PC-3 (cell line): ENCODE measurements around the gene ACOXL. TPM values are rescaled to one million over a fixed set of nuclear protein-coding genes. Genes with fewer than 3 reads are reported as not detected.

Experiments used
- ATAC-seq: fragments of 200-7000 bp; cut with Tn5 transposase; 2 replicates; pipeline ENCODE4 v1.9.1; 2020; ENCODE audit warnings: mild to moderate bottlenecking, moderate library complexity
- BruUV-seq: library from RNA; stranded (reverse); fragments of 400-500 nt; replicated peaks from 2 replicates; lab custom pipeline; 2021; lab: Mats Ljungman, UMichigan
- CTCF ChIA-PET: fragments of 300-600 bp; sonication (Branson Sonifier 250); formaldehyde crosslinking; loops from one replicate; lab custom pipeline; 2022; ENCODE audit warnings: antibody characterized with exemption; lab: Charles Lee
- POLR2A ChIA-PET: fragments of 300-600 bp; sonication (Branson Sonifier 250); formaldehyde crosslinking; loops from one replicate; lab custom pipeline; 2022; ENCODE audit warnings: antibody characterized with exemption; ENCODE audit not compliant: unreplicated experiment; lab: Charles Lee
- DNase-seq: peaks from one replicate; pipeline ENCODE4 v3.0.0-alpha.2; 2015
- H2AFZ ChIP-seq: fragments of 300-600 bp; sonication (generic); 2 replicates; pipeline ENCODE4 v1.6.0; 2016; ENCODE audit warnings: antibody characterized with exemption, low read length
- H3F3A ChIP-seq: fragments of 300-600 bp; sonication (generic); one replicate; pipeline ENCODE4 v1.6.0; 2017; ENCODE audit warnings: antibody characterized with exemption, low read length, control low read depth, mild to moderate bottlenecking; ENCODE audit not compliant: unreplicated experiment
- H3K27ac ChIP-seq: fragments of 300-600 bp; sonication (generic); 2 replicates; pipeline ENCODE4 v1.5.1; 2016; ENCODE audit warnings: mild to moderate bottlenecking, low read length
- H3K27me3 ChIP-seq: fragments of 300-600 bp; sonication (generic); 2 replicates; pipeline ENCODE4 v1.6.1; 2016; ENCODE audit warnings: low read length, mixed read lengths
- H3K36me3 ChIP-seq: fragments of 300-600 bp; sonication (generic); 2 replicates; pipeline ENCODE4 v1.6.1; 2016; ENCODE audit warnings: low read depth, mixed run types, low read length, mixed read lengths
- H3K4me1 ChIP-seq: fragments of 300-600 bp; sonication (generic); 2 replicates; pipeline ENCODE4 v1.5.1; 2016; ENCODE audit warnings: low read length; ENCODE audit not compliant: insufficient read depth
- H3K4me2 ChIP-seq: fragments of 300-600 bp; sonication (generic); 2 replicates; pipeline ENCODE4 v1.6.0; 2016; ENCODE audit warnings: low read length
- H3K4me3 ChIP-seq: fragments of 300-600 bp; sonication (generic); 2 replicates; pipeline ENCODE4 v1.5.1; 2016; ENCODE audit warnings: mild to moderate bottlenecking, low read length, mixed read lengths
- H3K79me2 ChIP-seq: fragments of 300-600 bp; sonication (generic); 2 replicates; pipeline ENCODE4 v1.6.1; 2017; ENCODE audit warnings: low read length, mixed read lengths
- H3K9ac ChIP-seq: fragments of 300-600 bp; sonication (generic); 2 replicates; pipeline ENCODE4 v1.6.0; 2016; ENCODE audit warnings: mild to moderate bottlenecking, low read length
- H3K9me2 ChIP-seq: fragments of 300-600 bp; sonication (generic); replicated peaks from 2 replicates; pipeline ENCODE4 v1.6.1; 2016; ENCODE audit warnings: mixed run types, low read length, mixed read lengths
- H3K9me3 ChIP-seq: fragments of 300-600 bp; sonication (generic); 2 replicates; pipeline ENCODE4 v1.6.1; 2016; ENCODE audit warnings: low read length, mixed read lengths
- H4K20me1 ChIP-seq: fragments of 300-600 bp; sonication (generic); 2 replicates; pipeline ENCODE4 v1.6.1; 2016; ENCODE audit warnings: low read length, mixed read lengths
- EZH2 ChIP-seq: fragments of 300-600 bp; sonication (generic); IDR thresholded peaks from one replicate; pipeline ENCODE4 v1.6.1; 2017; ENCODE audit warnings: antibody characterized with exemption, mild to moderate bottlenecking, low read length; ENCODE audit not compliant: unreplicated experiment
- EZH2phosphoT487 ChIP-seq: fragments of 300-600 bp; sonication (generic); IDR thresholded peaks from 2 replicates; pipeline ENCODE4 v1.6.1; 2018; ENCODE audit warnings: mild to moderate bottlenecking, antibody characterized with exemption, low read length, borderline replicate concordance
- intact Hi-C: fragments of 100-400 bp; cut with micrococcal nuclease; formaldehyde crosslinking; loops from 2 replicates; pipeline ENCODE4 v1.9.0; 2023
- total RNA-seq: library from RNA; depleted of rRNA; stranded (reverse); fragments of >200 nt; gene quantifications from 2 replicates; pipeline ENCODE4 v1.2.3, GENCODE V29; 2014
- TF ChIP-seq, protein P1 (sequence below): fragments of 300-600 bp; sonication (generic); conservative IDR thresholded peaks from 2 replicates; pipeline ENCODE4 v1.5.1; 2017; ENCODE audit warnings: antibody characterized with exemption, low read depth, mild to moderate bottlenecking, low read length

ACOXL gene
- total RNA-seq, 1 experiment from 2014 or later: 16.3 TPM

DNA sequence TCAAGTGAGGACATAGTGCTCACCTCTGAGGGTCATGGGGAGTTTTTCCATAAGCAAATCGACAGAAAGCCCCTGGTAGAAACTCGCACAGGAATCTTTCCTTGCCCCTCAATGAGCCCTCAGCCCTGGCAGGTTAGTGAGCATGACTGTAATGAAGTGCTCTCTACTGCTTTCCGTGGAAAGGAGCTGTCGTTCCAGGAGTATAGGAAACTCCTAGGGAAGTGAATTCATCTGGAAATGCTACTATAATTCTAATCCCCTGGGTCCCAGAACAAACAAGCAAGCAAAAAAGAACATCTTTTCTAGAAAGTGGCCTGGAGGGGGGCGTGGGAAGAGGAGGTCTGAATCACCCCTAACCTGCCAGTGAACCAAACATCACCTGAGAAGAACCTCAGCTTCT is 406.5 kb downstream of the ACOXL start:
- ATAC-seq (no peak), DNase-seq (no peak)
- H3K36me3 ChIP-seq: peaks cover 11% of the 10 kb centered on the region
- H3K4me2 ChIP-seq: peak overlapping the region; percentile 56
- no peaks in the 10 kb centered on the region for H3K9me3 ChIP-seq
- H3F3A ChIP-seq: no peaks in the 10 kb centered on the region
- H3K27me3 ChIP-seq: no peaks in the 10 kb centered on the region
- H3K9ac ChIP-seq: no peak overlapping the region
- peaks cover 79% of the 10 kb centered on the region for H3K79me2 ChIP-seq
- H4K20me1 ChIP-seq: peaks cover 24% of the 10 kb centered on the region; the same call in 1 of the 2 replicates
- TF ChIP-seq EZH2: no peak
- no peak for TF ChIP-seq EZH2phosphoT487
- TF ChIP-seq, protein P1, sequence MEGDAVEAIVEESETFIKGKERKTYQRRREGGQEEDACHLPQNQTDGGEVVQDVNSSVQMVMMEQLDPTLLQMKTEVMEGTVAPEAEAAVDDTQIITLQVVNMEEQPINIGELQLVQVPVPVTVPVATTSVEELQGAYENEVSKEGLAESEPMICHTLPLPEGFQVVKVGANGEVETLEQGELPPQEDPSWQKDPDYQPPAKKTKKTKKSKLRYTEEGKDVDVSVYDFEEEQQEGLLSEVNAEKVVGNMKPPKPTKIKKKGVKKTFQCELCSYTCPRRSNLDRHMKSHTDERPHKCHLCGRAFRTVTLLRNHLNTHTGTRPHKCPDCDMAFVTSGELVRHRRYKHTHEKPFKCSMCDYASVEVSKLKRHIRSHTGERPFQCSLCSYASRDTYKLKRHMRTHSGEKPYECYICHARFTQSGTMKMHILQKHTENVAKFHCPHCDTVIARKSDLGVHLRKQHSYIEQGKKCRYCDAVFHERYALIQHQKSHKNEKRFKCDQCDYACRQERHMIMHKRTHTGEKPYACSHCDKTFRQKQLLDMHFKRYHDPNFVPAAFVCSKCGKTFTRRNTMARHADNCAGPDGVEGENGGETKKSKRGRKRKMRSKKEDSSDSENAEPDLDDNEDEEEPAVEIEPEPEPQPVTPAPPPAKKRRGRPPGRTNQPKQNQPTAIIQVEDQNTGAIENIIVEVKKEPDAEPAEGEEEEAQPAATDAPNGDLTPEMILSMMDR: no peak
- no TSS peak for BruUV-seq
- H3K4me3 ChIP-seq: no peak overlapping the region
- ChIA-PET POLR2A (no interaction called here), CTCF (no interaction called here)
- peaks cover 40% of the 10 kb centered on the region for H3K4me1 ChIP-seq
- H3K9me2 ChIP-seq: no peaks in the 10 kb centered on the region
- peak overlapping the region; percentile 93 for H3K27ac ChIP-seq
- intact Hi-C loops: no loop called here
- no peak overlapping the region for H2AFZ ChIP-seq

GRCh38 chr2:111139637-111140317 is 407.4 kb downstream of the ACOXL start:
- intact Hi-C loops: no loop called here
- Histone ChIP-seq H3K9me3 (no peaks in the 10 kb centered on the region), H2AFZ (no peak overlapping the region), H3K36me3 (peaks cover 11% of the 10 kb centered on the region), H3K4me2 (peak overlapping the region; percentile 56), H3F3A (no peaks in the 10 kb centered on the region), H3K79me2 (peaks cover 77% of the 10 kb centered on the region), H3K4me3 (0 out of 2 replicates have a peak overlapping the region, but pooled peaks have one; percentile 7), H3K9ac (peak overlapping the region; percentile 68), H3K9me2 (no peaks in the 10 kb centered on the region), H3K27me3 (no peaks in the 10 kb centered on the region), H3K4me1 (peaks cover 40% of the 10 kb centered on the region), H4K20me1 (peaks cover 19% of the 10 kb centered on the region; the same call in 1 of the 2 replicates), H3K27ac (peak overlapping the region; percentile 93)
- no TSS peak for BruUV-seq
- ATAC-seq (peak; percentile 67), DNase-seq (peak; percentile 92)
- TF ChIP-seq, protein P1: no peak
- TF ChIP-seq EZH2 (no peak), EZH2phosphoT487 (no peak)
- ChIA-PET POLR2A (no interaction called here), CTCF (no interaction called here)

GRCh38 chr2:111140815-111141214 is 408.4 kb downstream of the ACOXL start:
- DNase-seq (peak; percentile 18), ATAC-seq (no peak)
- Histone ChIP-seq H2AFZ (no peak overlapping the region), H3K9ac (no peak overlapping the region), H3K79me2 (peaks cover 68% of the 10 kb centered on the region), H3K9me3 (no peaks in the 10 kb centered on the region), H3K4me3 (no peak overlapping the region), H3K27me3 (no peaks in the 10 kb centered on the region), H3K27ac (peak overlapping the region; percentile 93; the same call in 1 of the 2 replicates), H3K9me2 (no peaks in the 10 kb centered on the region), H3K4me2 (no peak overlapping the region), H3F3A (no peaks in the 10 kb centered on the region), H4K20me1 (peaks cover 14% of the 10 kb centered on the region; the same call in 1 of the 2 replicates), H3K4me1 (peaks cover 34% of the 10 kb centered on the region), H3K36me3 (peaks cover 11% of the 10 kb centered on the region)
- intact Hi-C loops: no loop called here
- ChIA-PET CTCF (no interaction called here), POLR2A (no interaction called here)
- TF ChIP-seq EZH2phosphoT487 (no peak), EZH2 (no peak)
- BruUV-seq: no TSS peak
